ENCODE results near the gene PPM1H. TPM values are rescaled to one million over a fixed set of nuclear protein-coding genes. Genes with fewer than 3 reads are reported as not detected.

PPM1H gene
- total RNA-seq, 3 donors from 2014 or later (not counting 1 experiment from before 2014, with no cell fraction given): 0.18 to 2.1 (median 0.40) TPM

DNA sequence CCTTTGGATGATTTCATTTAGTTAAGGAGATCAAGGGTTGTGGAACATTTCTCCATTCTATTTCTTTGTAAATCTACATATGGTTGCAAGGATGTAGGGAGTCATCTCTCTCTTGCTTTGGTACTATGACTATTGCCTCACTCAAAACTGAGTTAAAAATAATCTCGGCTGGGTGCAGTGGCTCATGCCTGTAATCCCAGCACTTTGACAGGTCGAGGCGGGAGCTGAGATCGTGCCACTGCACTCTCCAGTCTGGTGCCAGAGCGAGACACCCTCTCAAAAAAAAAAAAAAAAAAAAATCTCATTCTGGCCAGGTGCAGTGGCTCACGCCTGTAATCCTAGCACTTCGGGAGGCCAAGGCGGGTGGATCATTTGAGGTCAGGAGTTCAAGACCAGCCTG, 24.8 kb upstream of the PPM1H start:
- intact Hi-C loops (cut with micrococcal nuclease): no loop called here
- H3K36me3 ChIP-seq (ENCODE audit: control insufficient read depth, insufficient read depth, low read length): no peaks in the 10 kb centered on the region
- no peaks in the 10 kb centered on the region for H3K4me1 ChIP-seq (ENCODE audit: control insufficient read depth, insufficient read depth, low read length)
- no peaks in the 10 kb centered on the region for H3K9me3 ChIP-seq (ENCODE audit: control insufficient read depth, insufficient read depth, low read length)
- Mint-ChIP-seq H3K27ac (no peak overlapping the region), H3K4me3 (no peak overlapping the region), H3K36me3 (no peaks in the 10 kb centered on the region), H3K9me3 (no peaks in the 10 kb centered on the region), H3K27me3 (ENCODE audit: low read depth in 2 of 2) (no peaks in the 10 kb centered on the region), H3K4me1 (no peaks in the 10 kb centered on the region)
- WGBS (ENCODE audit: insufficient coverage): 84% methylated on average over 7 of the region's 8 CpGs
- TF ChIP-seq, protein P1, sequence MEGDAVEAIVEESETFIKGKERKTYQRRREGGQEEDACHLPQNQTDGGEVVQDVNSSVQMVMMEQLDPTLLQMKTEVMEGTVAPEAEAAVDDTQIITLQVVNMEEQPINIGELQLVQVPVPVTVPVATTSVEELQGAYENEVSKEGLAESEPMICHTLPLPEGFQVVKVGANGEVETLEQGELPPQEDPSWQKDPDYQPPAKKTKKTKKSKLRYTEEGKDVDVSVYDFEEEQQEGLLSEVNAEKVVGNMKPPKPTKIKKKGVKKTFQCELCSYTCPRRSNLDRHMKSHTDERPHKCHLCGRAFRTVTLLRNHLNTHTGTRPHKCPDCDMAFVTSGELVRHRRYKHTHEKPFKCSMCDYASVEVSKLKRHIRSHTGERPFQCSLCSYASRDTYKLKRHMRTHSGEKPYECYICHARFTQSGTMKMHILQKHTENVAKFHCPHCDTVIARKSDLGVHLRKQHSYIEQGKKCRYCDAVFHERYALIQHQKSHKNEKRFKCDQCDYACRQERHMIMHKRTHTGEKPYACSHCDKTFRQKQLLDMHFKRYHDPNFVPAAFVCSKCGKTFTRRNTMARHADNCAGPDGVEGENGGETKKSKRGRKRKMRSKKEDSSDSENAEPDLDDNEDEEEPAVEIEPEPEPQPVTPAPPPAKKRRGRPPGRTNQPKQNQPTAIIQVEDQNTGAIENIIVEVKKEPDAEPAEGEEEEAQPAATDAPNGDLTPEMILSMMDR (IDR thresholded peaks at IDR 0.05): no peak
- DNase-seq (no peak), ATAC-seq (no peak)
- no peak overlapping the region for H3K4me3 ChIP-seq (ENCODE audit: low read length)
- H3K27me3 ChIP-seq (ENCODE audit: control insufficient read depth, insufficient read depth, low read length): no peaks in the 10 kb centered on the region
- no peak overlapping the region for H3K27ac ChIP-seq (ENCODE audit: low read length)

DNA sequence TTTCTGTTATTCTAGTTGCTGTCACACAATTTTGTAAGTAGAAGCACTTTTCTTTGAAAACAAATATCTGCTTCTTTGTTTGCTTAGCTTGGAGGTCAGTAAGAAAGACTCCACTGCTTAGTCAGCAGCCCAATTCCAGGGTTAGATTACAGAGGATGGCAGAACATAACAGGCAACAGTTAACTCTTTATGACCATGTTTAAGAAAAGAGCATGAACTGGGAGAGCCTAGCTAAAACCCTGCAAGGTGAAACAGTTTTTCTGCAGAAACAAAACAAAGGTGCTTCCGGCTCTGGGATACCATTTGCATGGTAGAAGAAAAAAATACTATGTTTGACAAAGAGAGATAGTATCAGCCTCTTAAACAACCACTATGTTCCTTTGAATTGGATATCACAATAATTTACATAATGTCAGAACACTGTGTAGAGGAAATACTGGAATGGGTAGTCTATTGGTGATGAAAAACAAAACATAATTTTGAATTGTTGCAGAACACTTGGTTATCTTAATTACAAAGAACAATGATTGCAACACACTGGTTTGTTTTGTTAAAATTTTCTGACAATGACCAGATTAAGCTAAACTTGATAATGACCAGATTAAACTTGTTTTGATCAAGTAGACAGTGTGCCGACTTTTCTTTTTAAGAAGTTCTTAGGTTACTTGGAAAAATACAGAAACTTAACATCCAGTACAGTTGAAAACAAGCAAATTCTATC, 22.4 kb upstream of the PPM1H start:
- no peak overlapping the region for H3K27ac Mint-ChIP-seq
- H3K9me3 ChIP-seq (ENCODE audit: control insufficient read depth, insufficient read depth, low read length): no peaks in the 10 kb centered on the region
- intact Hi-C loops (cut with micrococcal nuclease): no loop called here
- H3K4me3 Mint-ChIP-seq: no peak overlapping the region
- H3K27me3 Mint-ChIP-seq (ENCODE audit: low read depth in 2 of 2): no peaks in the 10 kb centered on the region
- no peak for DNase-seq
- H3K4me3 ChIP-seq (ENCODE audit: low read length): no peak overlapping the region
- H3K27ac ChIP-seq (ENCODE audit: low read length): no peak overlapping the region
- H3K9me3 Mint-ChIP-seq: peaks cover 0 to 4% of the 10 kb centered on the region in 2 donors
- no peaks in the 10 kb centered on the region for H3K36me3 Mint-ChIP-seq
- no peaks in the 10 kb centered on the region for H3K4me1 ChIP-seq (ENCODE audit: control insufficient read depth, insufficient read depth, low read length)
- no peaks in the 10 kb centered on the region for H3K36me3 ChIP-seq (ENCODE audit: control insufficient read depth, insufficient read depth, low read length)
- no peaks in the 10 kb centered on the region for H3K27me3 ChIP-seq (ENCODE audit: control insufficient read depth, insufficient read depth, low read length)
- TF ChIP-seq, protein P1 (IDR thresholded peaks at IDR 0.05): no peak
- no peak for ATAC-seq
- WGBS (ENCODE audit: insufficient coverage): 94% methylated on average over 2 of the region's 2 CpGs
- no peaks in the 10 kb centered on the region for H3K4me1 Mint-ChIP-seq

DNA sequence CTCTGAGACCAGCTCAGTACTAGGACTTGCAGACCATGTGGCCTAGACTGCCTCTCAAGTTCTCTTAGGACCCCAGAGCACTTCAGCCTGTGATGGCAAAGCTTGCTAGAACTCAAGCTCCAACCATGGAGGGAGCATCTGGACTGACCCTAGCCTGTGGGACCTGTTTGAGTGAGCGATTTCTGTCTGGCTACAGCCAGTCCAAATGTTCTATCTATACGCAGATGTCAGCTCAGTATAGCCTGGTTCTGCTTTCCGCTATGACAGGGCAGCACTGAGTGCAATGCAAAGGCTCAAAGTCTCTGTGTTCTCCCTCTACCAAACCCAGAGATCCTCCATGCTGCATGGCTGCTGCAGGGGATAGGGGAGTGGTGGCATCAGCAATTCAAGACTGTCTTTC, 20.7 kb upstream of the PPM1H start:
- no peaks in the 10 kb centered on the region for H3K36me3 Mint-ChIP-seq
- Histone ChIP-seq H3K4me1 (ENCODE audit: control insufficient read depth, insufficient read depth, low read length) (no peaks in the 10 kb centered on the region), H3K27me3 (ENCODE audit: control insufficient read depth, insufficient read depth, low read length) (no peaks in the 10 kb centered on the region), H3K9me3 (ENCODE audit: control insufficient read depth, insufficient read depth, low read length) (no peaks in the 10 kb centered on the region), H3K27ac (ENCODE audit: low read length) (no peak overlapping the region), H3K4me3 (ENCODE audit: low read length) (no peak overlapping the region), H3K36me3 (ENCODE audit: control insufficient read depth, insufficient read depth, low read length) (no peaks in the 10 kb centered on the region)
- H3K4me1 Mint-ChIP-seq: no peaks in the 10 kb centered on the region
- H3K9me3 Mint-ChIP-seq: peaks cover 3 to 10% of the 10 kb centered on the region in 2 donors
- H3K4me3 Mint-ChIP-seq: no peak overlapping the region
- WGBS (ENCODE audit: insufficient coverage): 92% methylated on average over 3 of the region's 3 CpGs
- no peak overlapping the region for H3K27ac Mint-ChIP-seq
- DNase-seq: no peak
- TF ChIP-seq, protein P1 (IDR thresholded peaks at IDR 0.05): no peak
- intact Hi-C loops (cut with micrococcal nuclease): no loop called here
- ATAC-seq: no peak
- H3K27me3 Mint-ChIP-seq (ENCODE audit: low read depth in 2 of 2): no peaks in the 10 kb centered on the region

DNA sequence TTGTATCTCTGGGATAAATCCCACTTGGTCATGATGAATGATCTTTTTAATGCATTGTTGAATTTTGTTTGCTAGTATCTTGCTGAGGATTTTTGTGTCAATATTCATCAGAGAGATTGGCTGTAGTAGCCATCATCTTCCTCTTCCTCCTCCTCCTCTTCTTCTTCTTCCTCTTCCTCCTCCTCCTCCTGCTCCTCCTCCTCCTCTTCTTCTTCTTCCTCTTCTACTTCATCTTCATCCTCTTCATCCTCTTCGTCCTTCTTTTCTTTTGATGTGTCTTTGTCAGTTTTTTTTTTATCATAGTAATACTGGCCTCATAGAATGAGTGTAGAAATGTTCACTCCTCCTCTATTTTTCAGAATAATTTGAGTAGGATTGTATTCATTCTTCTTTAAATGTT, 15.4 kb upstream of the PPM1H start:
- H3K27me3 Mint-ChIP-seq (ENCODE audit: low read depth in 2 of 2): peaks cover 0 to 1% of the 10 kb centered on the region in 2 donors
- ATAC-seq (no peak), DNase-seq (no peak)
- Histone ChIP-seq H3K4me1 (ENCODE audit: control insufficient read depth, insufficient read depth, low read length) (no peaks in the 10 kb centered on the region), H3K27ac (ENCODE audit: low read length) (no peak overlapping the region), H3K9me3 (ENCODE audit: control insufficient read depth, insufficient read depth, low read length) (no peaks in the 10 kb centered on the region), H3K36me3 (ENCODE audit: control insufficient read depth, insufficient read depth, low read length) (no peaks in the 10 kb centered on the region), H3K27me3 (ENCODE audit: control insufficient read depth, insufficient read depth, low read length) (no peaks in the 10 kb centered on the region), H3K4me3 (ENCODE audit: low read length) (no peak overlapping the region)
- TF ChIP-seq, protein P1 (IDR thresholded peaks at IDR 0.05): no peak
- WGBS (ENCODE audit: insufficient coverage): no CpG with 5 or more reads among the region's 1 CpG
- H3K36me3 Mint-ChIP-seq: no peaks in the 10 kb centered on the region
- no peak overlapping the region for H3K4me3 Mint-ChIP-seq
- peaks cover 6 to 15% of the 10 kb centered on the region in 2 donors for H3K9me3 Mint-ChIP-seq
- intact Hi-C loops (cut with micrococcal nuclease): no loop called here
- no peaks in the 10 kb centered on the region for H3K4me1 Mint-ChIP-seq
- no peak overlapping the region for H3K27ac Mint-ChIP-seq
